ENCODE data around the gene RBM6. TPM values are rescaled to one million over a fixed set of nuclear protein-coding genes. Genes with fewer than 3 reads are reported as not detected.

The RBM6 gene
- total and polyA plus RNA-seq, 12 donors, result 34.8 to 700 (median 82.2) TPM

DNA sequence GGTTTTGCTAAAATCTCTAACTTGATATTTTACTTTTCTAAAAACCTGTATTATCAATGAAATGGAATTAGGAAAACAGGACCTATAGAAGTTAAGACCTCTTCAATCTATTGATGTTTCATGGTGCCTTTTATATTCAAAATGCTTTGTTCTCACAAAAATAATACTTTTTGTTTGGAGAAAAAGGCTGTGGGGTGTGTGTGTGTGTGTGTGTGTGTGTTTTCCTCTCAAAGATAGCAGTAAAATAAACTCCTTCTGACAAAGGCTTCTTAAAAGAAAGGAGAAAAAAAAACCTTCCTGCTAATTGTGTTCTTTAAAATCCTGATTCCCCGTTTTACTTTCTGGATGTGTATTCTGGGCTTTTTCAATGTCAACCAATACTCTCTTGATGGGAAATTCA lies 54.5 kb downstream of the RBM6 start:
- Histone ChIP-seq H3K4me3 (no peak overlapping the region), H3K36me3 (replicated peaks in 1 of 2) (peaks cover 0 to 3% of the 10 kb centered on the region in 2 donors), H3K27me3 (no peaks in the 10 kb centered on the region), H3K27ac (no peak overlapping the region), H3K9me3 (replicated peaks in 1 of 3) (no peaks in the 10 kb centered on the region), H3K4me1 (replicated peaks in 1 of 2) (no peaks in the 10 kb centered on the region)
- TF ChIP-seq, protein P1, sequence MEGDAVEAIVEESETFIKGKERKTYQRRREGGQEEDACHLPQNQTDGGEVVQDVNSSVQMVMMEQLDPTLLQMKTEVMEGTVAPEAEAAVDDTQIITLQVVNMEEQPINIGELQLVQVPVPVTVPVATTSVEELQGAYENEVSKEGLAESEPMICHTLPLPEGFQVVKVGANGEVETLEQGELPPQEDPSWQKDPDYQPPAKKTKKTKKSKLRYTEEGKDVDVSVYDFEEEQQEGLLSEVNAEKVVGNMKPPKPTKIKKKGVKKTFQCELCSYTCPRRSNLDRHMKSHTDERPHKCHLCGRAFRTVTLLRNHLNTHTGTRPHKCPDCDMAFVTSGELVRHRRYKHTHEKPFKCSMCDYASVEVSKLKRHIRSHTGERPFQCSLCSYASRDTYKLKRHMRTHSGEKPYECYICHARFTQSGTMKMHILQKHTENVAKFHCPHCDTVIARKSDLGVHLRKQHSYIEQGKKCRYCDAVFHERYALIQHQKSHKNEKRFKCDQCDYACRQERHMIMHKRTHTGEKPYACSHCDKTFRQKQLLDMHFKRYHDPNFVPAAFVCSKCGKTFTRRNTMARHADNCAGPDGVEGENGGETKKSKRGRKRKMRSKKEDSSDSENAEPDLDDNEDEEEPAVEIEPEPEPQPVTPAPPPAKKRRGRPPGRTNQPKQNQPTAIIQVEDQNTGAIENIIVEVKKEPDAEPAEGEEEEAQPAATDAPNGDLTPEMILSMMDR (IDR thresholded peaks at IDR 0.05), result no peak
- TF ChIP-seq POLR2A (IDR thresholded peaks at IDR 0.05), result no peak
- WGBS, 4 donors, result 91 to 97% (median 94%) methylated on average over 1 of the region's 1 CpG
- DNase-seq, result no peak
- intact Hi-C loops (cut with DNase I), result no loop called here

DNA sequence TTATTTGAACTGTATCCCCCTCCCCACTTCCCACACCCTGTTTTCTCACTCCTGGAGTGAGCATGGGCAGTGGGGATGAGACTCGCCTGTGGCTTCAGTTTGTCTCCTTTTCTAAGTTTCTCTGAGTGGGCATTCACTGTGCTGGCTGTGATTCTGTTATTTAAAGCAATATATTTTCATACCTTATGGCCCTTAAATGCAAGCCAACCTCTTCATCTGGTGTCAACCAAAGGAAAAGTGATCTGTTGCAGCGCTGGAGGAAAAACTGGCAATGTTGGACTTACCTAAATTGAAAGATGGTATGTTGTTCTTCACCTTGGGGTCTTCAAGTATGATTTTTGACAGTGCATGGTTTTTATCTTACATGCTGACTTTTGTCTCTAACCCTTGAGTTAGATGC lies 56.1 kb downstream of the RBM6 start:
- Histone ChIP-seq H3K9me3 (replicated peaks in 1 of 3) (no peaks in the 10 kb centered on the region), H3K27ac (no peak overlapping the region), H3K27me3 (no peaks in the 10 kb centered on the region), H3K36me3 (replicated peaks in 1 of 2) (peaks cover 0 to 5% of the 10 kb centered on the region in 2 donors), H3K4me3 (no peak overlapping the region), H3K4me1 (replicated peaks in 1 of 2) (no peaks in the 10 kb centered on the region)
- DNase-seq, result no peak
- TF ChIP-seq POLR2A (IDR thresholded peaks at IDR 0.05), result no peak
- TF ChIP-seq, protein P1 (IDR thresholded peaks at IDR 0.05), result no peak
- intact Hi-C loops (cut with DNase I), result no loop called here
- WGBS, 4 donors, result 94 to 100% (median 99%) methylated on average over 2 of the region's 2 CpGs

DNA sequence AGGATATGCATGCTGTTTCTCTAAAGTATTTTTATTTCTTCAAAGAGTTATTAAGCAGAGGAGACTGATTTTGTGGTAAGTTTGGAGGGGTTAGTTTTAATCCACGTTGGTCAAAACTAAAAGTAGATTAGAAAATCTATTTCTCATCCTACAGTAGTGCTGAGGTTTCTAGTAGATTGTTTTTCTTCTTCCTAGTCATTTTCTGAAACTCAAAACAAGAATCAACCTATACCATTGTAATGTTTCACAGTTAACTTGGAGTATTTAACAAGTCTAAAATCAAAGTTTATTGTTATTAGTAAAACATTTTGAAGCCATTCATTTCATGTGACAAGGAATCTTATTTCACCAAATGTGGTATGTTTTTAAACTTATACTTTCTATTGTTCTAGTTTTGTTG lies 57.9 kb downstream of the RBM6 start:
- TF ChIP-seq POLR2A (IDR thresholded peaks at IDR 0.05), result no peak
- TF ChIP-seq, protein P1 (IDR thresholded peaks at IDR 0.05), result no peak
- DNase-seq, result no peak
- WGBS, 4 donors, result 69 to 82% (median 72%) methylated on average over 1 of the region's 1 CpG
- H3K27me3 ChIP-seq, result no peaks in the 10 kb centered on the region
- H3K9me3 ChIP-seq (replicated peaks in 1 of 3), result no peaks in the 10 kb centered on the region
- H3K27ac ChIP-seq, result no peak overlapping the region
- no peak overlapping the region for H3K4me3 ChIP-seq
- H3K4me1 ChIP-seq (replicated peaks in 1 of 2), result no peaks in the 10 kb centered on the region
- intact Hi-C loops (cut with DNase I), result no loop called here
- peaks cover 0 to 5% of the 10 kb centered on the region in 2 donors for H3K36me3 ChIP-seq (replicated peaks in 1 of 2)

DNA sequence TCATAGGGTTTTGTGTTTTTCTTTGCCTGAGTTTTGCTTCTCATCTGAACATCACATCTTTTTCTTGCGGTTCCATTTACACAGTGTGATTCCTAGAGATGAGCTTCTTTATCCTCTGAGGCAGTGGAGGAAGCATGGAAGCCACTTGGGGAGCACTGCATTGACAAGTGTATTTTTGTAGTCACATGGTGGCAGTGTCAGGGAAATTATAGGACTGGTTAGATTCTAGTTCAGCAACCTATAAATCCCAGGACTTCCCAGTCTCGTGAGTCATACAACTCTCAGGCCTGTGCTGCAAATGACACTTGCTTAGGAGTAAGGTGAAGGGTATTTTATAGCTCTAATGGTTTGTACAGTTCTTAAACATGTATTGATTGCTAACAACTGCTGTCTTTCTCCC lies 58.4 kb downstream of the RBM6 start:
- DNase-seq, result no peak
- peaks cover 0 to 5% of the 10 kb centered on the region in 2 donors for H3K36me3 ChIP-seq (replicated peaks in 1 of 2)
- no peak overlapping the region for H3K27ac ChIP-seq
- no peak overlapping the region for H3K4me3 ChIP-seq
- H3K27me3 ChIP-seq, result no peaks in the 10 kb centered on the region
- no peak for TF ChIP-seq POLR2A (IDR thresholded peaks at IDR 0.05)
- TF ChIP-seq, protein P1 (IDR thresholded peaks at IDR 0.05), result no peak
- no peaks in the 10 kb centered on the region for H3K4me1 ChIP-seq (replicated peaks in 1 of 2)
- no peaks in the 10 kb centered on the region for H3K9me3 ChIP-seq (replicated peaks in 1 of 3)
- WGBS, 4 donors, result 61 to 79% (median 65%) methylated on average over 2 of the region's 2 CpGs
- intact Hi-C loops (cut with DNase I), result no loop called here

All from adrenal gland (tissue), 12 donors.